Tibial artery (tissue), 4 donors: Measurements from ENCODE around the gene FOXR1.

Source experiments
- DNase-seq, 2 donors: peaks; one replicate each; pipeline ENCODE4 v3.0.0-alpha.2; 2019
- H3K27ac ChIP-seq, 2 donors: fragments of 200-600 bp; sonication (generic) in 1 of 2; 1 replicate in 1 of 2; 2 replicates in 1 of 2; pipeline ENCODE4 v1.5.1; 2018 to 2019; ENCODE audit warnings: mild to moderate bottlenecking in 1 of 2
- H3K27me3 ChIP-seq, 2 donors: fragments of 200-600 bp; sonication (generic) in 1 of 2; one replicate each; pipeline versions ENCODE4 v1.5.1 to v1.6.0; 2016 to 2019
- H3K36me3 ChIP-seq, 3 donors: fragments of 200-600 bp; sonication (generic) in 2 of 3; one replicate each; pipeline ENCODE4 v1.5.1; 2016 to 2019; ENCODE audit warnings: mild to moderate bottlenecking in 2 of 3
- H3K4me1 ChIP-seq, 4 donors: fragments of 200-600 bp; sonication (generic) in 2 of 4; 1 replicate in 3 of 4; 2 replicates in 1 of 4; pipeline ENCODE4 v1.5.1; 2016 to 2019
- H3K4me3 ChIP-seq, 2 donors: fragments of 200-600 bp; sonication (generic) in 1 of 2; 1 replicate in 1 of 2; 2 replicates in 1 of 2; pipeline ENCODE4 v1.5.1; 2018 to 2019; ENCODE audit warnings: mild to moderate bottlenecking in 2 of 2
- H3K9me3 ChIP-seq, 3 donors: fragments of 200-600 bp; sonication (generic) in 1 of 3; one replicate each; pipeline ENCODE4 v1.5.1; 2016 to 2019
- intact Hi-C: fragments of 100-400 bp; cut with DNase I; formaldehyde crosslinking; loops from one replicate; pipeline ENCODE4 v1.15.0; 2023; ENCODE audit warnings: low total_unique reads
- TF ChIP-seq, protein P1 (sequence below), 2 experiments: fragments of 200-600 bp in 1 of 2; fragments of 450-650 bp in 1 of 2; IDR thresholded peaks; one replicate each; pipeline ENCODE4 v1.5.1; 2017 to 2019; ENCODE audit warnings: antibody characterized with exemption in 2 of 2, mild to moderate bottlenecking in 1 of 2, moderate library complexity in 1 of 2

The FOXR1 gene

GRCh38 chr11:119023741-119024140 is 52.2 kb downstream of the FOXR1 start:
- Histone ChIP-seq H3K9me3 (no peaks in the 10 kb centered on the region), H3K27me3 (no peaks in the 10 kb centered on the region), H3K27ac (no peak overlapping the region), H3K4me1 (peaks cover 0 to 39% (median 20%) of the 10 kb centered on the region in 4 donors), H3K36me3 (peaks cover 17 to 73% (median 34%) of the 10 kb centered on the region in 3 donors), H3K4me3 (no peak overlapping the region)
- TF ChIP-seq, protein P1, sequence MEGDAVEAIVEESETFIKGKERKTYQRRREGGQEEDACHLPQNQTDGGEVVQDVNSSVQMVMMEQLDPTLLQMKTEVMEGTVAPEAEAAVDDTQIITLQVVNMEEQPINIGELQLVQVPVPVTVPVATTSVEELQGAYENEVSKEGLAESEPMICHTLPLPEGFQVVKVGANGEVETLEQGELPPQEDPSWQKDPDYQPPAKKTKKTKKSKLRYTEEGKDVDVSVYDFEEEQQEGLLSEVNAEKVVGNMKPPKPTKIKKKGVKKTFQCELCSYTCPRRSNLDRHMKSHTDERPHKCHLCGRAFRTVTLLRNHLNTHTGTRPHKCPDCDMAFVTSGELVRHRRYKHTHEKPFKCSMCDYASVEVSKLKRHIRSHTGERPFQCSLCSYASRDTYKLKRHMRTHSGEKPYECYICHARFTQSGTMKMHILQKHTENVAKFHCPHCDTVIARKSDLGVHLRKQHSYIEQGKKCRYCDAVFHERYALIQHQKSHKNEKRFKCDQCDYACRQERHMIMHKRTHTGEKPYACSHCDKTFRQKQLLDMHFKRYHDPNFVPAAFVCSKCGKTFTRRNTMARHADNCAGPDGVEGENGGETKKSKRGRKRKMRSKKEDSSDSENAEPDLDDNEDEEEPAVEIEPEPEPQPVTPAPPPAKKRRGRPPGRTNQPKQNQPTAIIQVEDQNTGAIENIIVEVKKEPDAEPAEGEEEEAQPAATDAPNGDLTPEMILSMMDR (IDR thresholded peaks at IDR 0.05), result no peak
- DNase-seq, result no peak
- intact Hi-C loops, result no loop called here

- H3K36me3 ChIP-seq, result peaks cover 17 to 73% (median 34%) of the 10 kb centered on the region in 3 donors
- peaks cover 0 to 44% (median 18%) of the 10 kb centered on the region in 4 donors for H3K4me1 ChIP-seq
Measured at GRCh38 chr11:119024430-119025098, 53.0 kb downstream of the FOXR1 start.

DNA sequence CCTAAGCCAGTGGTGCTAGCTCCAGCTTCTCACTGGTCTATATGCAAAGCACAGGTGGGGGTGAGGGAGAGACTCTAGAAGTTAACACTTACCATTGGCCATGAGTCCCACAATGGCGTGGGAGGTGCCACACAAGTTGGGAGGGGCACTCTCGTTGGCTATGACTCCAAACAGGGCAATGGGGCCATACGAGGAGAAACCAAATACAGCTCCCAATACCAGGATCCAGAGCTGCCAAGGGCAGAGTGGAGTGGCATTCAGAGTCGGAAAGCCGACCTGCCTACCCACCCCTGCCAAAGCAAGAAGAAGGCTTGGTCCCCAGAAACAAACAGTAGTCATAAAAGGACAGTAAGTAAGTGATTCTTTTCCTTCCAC is 53.5 kb downstream of the FOXR1 start:
- Histone ChIP-seq H3K36me3 (peaks cover 17 to 73% (median 34%) of the 10 kb centered on the region in 3 donors), H3K4me1 (peaks cover 0 to 44% (median 17%) of the 10 kb centered on the region in 4 donors), H3K27me3 (no peaks in the 10 kb centered on the region), H3K9me3 (no peaks in the 10 kb centered on the region), H3K4me3 (no peak overlapping the region), H3K27ac (peak overlapping the region; percentile 30 to 33)
- TF ChIP-seq, protein P1 (IDR thresholded peaks at IDR 0.05), result no peak
- intact Hi-C loops, result no loop called here
- DNase-seq, result no peak

More at GRCh38 chr11:119024430-119025098, 53.0 kb downstream of the FOXR1 start:
- no peaks in the 10 kb centered on the region for H3K27me3 ChIP-seq
- H3K4me3 ChIP-seq, result no peak overlapping the region
- intact Hi-C loops, result no loop called here
- H3K27ac ChIP-seq, result peak overlapping the region; percentile 30 to 33
- TF ChIP-seq, protein P1 (IDR thresholded peaks at IDR 0.05), result no peak
- no peak for DNase-seq
- no peaks in the 10 kb centered on the region for H3K9me3 ChIP-seq

GRCh38 chr11:119025541-119025940 is 54.0 kb downstream of the FOXR1 start:
- intact Hi-C loops, result no loop called here
- DNase-seq, result no peak
- no peak overlapping the region for H3K4me3 ChIP-seq
- TF ChIP-seq, protein P1 (IDR thresholded peaks at IDR 0.05), result no peak
- H3K27me3 ChIP-seq, result no peaks in the 10 kb centered on the region
- H3K27ac ChIP-seq, result peak overlapping the region; percentile 30 to 33
- no peaks in the 10 kb centered on the region for H3K9me3 ChIP-seq
- H3K36me3 ChIP-seq, result peaks cover 17 to 73% (median 34%) of the 10 kb centered on the region in 3 donors
- peaks cover 0 to 40% (median 14%) of the 10 kb centered on the region in 4 donors for H3K4me1 ChIP-seq

DNA sequence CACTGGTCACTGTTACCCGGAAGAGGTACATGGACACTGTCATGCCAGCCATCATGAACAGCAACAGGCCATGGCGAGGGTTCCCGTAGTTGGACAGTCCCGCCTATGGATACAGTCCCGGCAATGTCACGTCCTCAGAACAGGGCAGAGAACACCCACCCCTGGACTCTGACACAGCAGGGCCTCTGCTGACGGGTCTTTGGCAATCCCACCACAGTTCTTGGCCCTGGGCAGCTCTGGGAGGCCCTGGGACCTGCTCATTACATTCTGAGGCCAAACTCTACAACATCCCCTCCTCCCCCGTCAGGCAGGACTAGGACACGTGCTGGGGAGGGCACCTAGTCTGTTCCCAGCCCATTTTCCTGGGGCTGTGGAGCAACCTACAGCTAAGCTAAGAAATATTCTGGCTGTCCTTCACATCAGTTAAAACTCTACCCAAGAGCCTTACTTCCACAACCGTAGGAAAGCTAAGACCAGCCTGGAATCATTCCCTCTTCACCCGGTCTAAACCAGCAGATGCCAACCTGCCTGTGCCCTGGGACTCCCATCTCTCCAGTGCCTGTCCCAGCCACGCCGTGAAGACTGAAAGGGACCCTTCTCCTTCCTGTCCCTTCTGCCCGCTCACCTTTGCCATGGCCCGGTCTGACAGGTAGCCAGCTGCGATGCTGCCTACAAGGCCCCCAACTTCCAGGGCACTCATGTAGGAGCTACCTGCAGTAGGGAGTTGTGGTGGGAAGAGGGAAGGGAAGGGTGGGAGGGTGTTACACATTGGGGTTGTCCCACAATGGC is 54.6 kb downstream of the FOXR1 start:
- Histone ChIP-seq H3K27ac (peak overlapping the region in 1 of 2 donors; percentile 30), H3K4me3 (no peak overlapping the region), H3K36me3 (peaks cover 17 to 67% (median 34%) of the 10 kb centered on the region in 3 donors), H3K4me1 (peaks cover 0 to 34% (median 13%) of the 10 kb centered on the region in 4 donors), H3K27me3 (no peaks in the 10 kb centered on the region), H3K9me3 (no peaks in the 10 kb centered on the region)
- intact Hi-C loops, result no loop called here
- TF ChIP-seq, protein P1 (IDR thresholded peaks at IDR 0.05), result no peak
- DNase-seq, result no peak
